Kidney epithelial cell (primary cell): Measurements from ENCODE around the gene RABGAP1L. TPM values are rescaled to one million over a fixed set of nuclear protein-coding genes. Genes with fewer than 3 reads are reported as not detected.
"Not testable (repeated sequence)": the region's sequence is repeated elsewhere in the genome, so short reads cannot be mapped to it uniquely, and the experiment has no call there.

Experiments used
- DNase-seq: peaks from one replicate; pipeline ENCODE4 v3.0.0-alpha.2; 2010; ENCODE audit warnings: low read depth
- H3K27me3 ChIP-seq: 2 replicates; pipeline ENCODE4 v1.6.0; 2011; ENCODE audit warnings: low read length; ENCODE audit not compliant: control insufficient read depth, insufficient read depth
- H3K36me3 ChIP-seq: 2 replicates; pipeline ENCODE4 v1.5.1; 2011; ENCODE audit warnings: low read length; ENCODE audit not compliant: control insufficient read depth, insufficient read depth
- H3K4me3 ChIP-seq: 2 replicates; pipeline ENCODE4 v1.5.1; 2011; ENCODE audit warnings: low read depth, mild to moderate bottlenecking, control low read depth, low read length
- CTCF ChIP-seq: IDR thresholded peaks from 2 replicates; pipeline ENCODE4 v1.5.1; 2011; ENCODE audit warnings: mild to moderate bottlenecking, moderate library complexity, low read length, control low read depth, inconsistent platforms; ENCODE audit not compliant: insufficient read depth, poor library complexity, severe bottlenecking
- total RNA-seq: library from RNA; depleted of rRNA; stranded (reverse); fragments of >200 nt; gene quantifications from 2 replicates; pipeline ENCODE4 v1.2.3, GENCODE V29; 2015

The RABGAP1L gene
- total RNA-seq, 1 donor from 2014 or later: 22.1 TPM

- no peak for DNase-seq
- no peaks in the 10 kb centered on the region for H3K27me3 ChIP-seq
- TF ChIP-seq CTCF: no peak
- H3K36me3 ChIP-seq: no peaks in the 10 kb centered on the region
- no peak overlapping the region for H3K4me3 ChIP-seq
Observed at GRCh38 chr1:174884038-174884437, 724.7 kb downstream of the RABGAP1L start.

- no peak for TF ChIP-seq CTCF
Observed at GRCh38 chr1:174884566-174884965, 725.2 kb downstream of the RABGAP1L start.

GRCh38 chr1:174890024-174890423 lies 730.7 kb downstream of the RABGAP1L start:
- no peak for TF ChIP-seq CTCF

More at GRCh38 chr1:174884566-174884965, 725.2 kb downstream of the RABGAP1L start:
- no peak for DNase-seq
- Histone ChIP-seq H3K4me3 (no peak overlapping the region), H3K27me3 (no peaks in the 10 kb centered on the region), H3K36me3 (no peaks in the 10 kb centered on the region)

GRCh38 chr1:174892016-174892415 lies 732.7 kb downstream of the RABGAP1L start:
- no peak for TF ChIP-seq CTCF
- Histone ChIP-seq H3K36me3 (no peaks in the 10 kb centered on the region), H3K4me3 (no peak overlapping the region), H3K27me3 (no peaks in the 10 kb centered on the region)
- DNase-seq: no peak

More at GRCh38 chr1:174890024-174890423, 730.7 kb downstream of the RABGAP1L start:
- no peak overlapping the region for H3K4me3 ChIP-seq
- no peak for DNase-seq
- H3K36me3 ChIP-seq: no peaks in the 10 kb centered on the region
- H3K27me3 ChIP-seq: no peaks in the 10 kb centered on the region

GRCh38 chr1:174894117-174894762 lies 734.9 kb downstream of the RABGAP1L start:
- Histone ChIP-seq H3K27me3 (no peaks in the 10 kb centered on the region), H3K36me3 (no peaks in the 10 kb centered on the region), H3K4me3 (no peak overlapping the region)
- no peak for DNase-seq
- TF ChIP-seq CTCF: no peak

- not testable (repeated sequence) for H3K4me3 ChIP-seq, DNase-seq, H3K27me3 ChIP-seq, H3K36me3 ChIP-seq
Observed at GRCh38 chr1:174895610-174896009, 736.3 kb downstream of the RABGAP1L start.
